D721Med (cell line): Measurements from ENCODE around the gene MUC5B.
"Not testable (repeated sequence)": the region's sequence is repeated elsewhere in the genome, so short reads cannot be mapped to it uniquely, and the experiment has no call there.

Experiments
- DNase-seq: peaks from one replicate; pipeline ENCODE4 v3.0.0; 2011; ENCODE audit warnings: low spot score; ENCODE audit not compliant: insufficient read length
- FAIRE-seq: peaks from 2 replicates; lab custom pipeline; 2011; peaks lifted over from hg19 to GRCh38; lab: Jason Lieb, UNC
- TF ChIP-seq, protein P1 (sequence below): IDR thresholded peaks from 2 replicates; pipeline ENCODE4 v1.5.1; 2012; ENCODE audit warnings: mild to moderate bottlenecking, control low read depth; ENCODE audit not compliant: insufficient read depth; ENCODE audit errors: missing control alignments

Gene MUC5B, protein sequence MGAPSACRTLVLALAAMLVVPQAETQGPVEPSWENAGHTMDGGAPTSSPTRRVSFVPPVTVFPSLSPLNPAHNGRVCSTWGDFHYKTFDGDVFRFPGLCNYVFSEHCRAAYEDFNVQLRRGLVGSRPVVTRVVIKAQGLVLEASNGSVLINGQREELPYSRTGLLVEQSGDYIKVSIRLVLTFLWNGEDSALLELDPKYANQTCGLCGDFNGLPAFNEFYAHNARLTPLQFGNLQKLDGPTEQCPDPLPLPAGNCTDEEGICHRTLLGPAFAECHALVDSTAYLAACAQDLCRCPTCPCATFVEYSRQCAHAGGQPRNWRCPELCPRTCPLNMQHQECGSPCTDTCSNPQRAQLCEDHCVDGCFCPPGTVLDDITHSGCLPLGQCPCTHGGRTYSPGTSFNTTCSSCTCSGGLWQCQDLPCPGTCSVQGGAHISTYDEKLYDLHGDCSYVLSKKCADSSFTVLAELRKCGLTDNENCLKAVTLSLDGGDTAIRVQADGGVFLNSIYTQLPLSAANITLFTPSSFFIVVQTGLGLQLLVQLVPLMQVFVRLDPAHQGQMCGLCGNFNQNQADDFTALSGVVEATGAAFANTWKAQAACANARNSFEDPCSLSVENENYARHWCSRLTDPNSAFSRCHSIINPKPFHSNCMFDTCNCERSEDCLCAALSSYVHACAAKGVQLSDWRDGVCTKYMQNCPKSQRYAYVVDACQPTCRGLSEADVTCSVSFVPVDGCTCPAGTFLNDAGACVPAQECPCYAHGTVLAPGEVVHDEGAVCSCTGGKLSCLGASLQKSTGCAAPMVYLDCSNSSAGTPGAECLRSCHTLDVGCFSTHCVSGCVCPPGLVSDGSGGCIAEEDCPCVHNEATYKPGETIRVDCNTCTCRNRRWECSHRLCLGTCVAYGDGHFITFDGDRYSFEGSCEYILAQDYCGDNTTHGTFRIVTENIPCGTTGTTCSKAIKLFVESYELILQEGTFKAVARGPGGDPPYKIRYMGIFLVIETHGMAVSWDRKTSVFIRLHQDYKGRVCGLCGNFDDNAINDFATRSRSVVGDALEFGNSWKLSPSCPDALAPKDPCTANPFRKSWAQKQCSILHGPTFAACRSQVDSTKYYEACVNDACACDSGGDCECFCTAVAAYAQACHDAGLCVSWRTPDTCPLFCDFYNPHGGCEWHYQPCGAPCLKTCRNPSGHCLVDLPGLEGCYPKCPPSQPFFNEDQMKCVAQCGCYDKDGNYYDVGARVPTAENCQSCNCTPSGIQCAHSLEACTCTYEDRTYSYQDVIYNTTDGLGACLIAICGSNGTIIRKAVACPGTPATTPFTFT (N-terminal part only)

DNA sequence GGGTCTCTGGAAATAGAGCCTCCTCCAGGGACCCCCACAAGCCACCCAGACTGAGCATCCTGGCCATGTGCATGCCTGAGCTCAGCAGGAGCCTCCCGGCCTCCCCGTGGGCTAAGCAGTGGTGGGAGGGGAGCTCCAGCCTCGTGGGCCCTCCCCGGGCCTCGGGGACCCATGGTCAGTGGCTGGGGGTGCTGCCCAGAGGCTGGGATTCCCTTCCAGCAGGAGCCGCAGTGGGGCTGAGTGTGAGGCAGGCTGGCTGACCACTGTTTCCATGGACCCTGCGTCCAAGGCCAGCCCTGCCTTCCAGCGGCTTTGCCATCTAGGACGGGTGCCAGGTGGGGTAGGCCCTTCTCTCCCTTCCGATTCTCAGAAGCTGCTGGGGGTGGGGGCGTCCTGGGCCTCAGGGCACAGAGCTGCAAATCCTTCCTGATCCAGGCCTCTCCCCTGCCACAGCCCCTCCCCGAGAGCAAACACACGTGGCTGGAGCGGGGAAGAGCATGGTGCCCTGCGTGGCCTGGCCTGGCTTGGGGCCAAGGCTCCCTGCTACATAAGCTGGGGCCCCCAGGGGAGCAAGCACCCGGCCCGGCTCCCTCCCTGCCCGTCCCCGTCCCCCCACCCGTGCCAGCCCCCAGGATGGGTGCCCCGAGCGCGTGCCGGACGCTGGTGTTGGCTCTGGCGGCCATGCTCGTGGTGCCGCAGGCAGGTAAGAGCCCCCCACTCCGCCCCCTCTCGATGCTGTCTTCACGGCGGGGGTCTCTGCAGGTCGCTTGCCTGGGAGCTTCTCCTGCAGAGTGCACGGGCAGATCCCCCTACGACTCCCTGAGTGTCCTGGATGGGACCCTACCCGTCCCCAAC lies at the start of gene MUC5B:
Gene MUC5B (plus strand): TSS at position 576 of the 855 bp plus-strand sequence. CDS start 58 bp downstream, at position 634.
- DNase-seq (no peak), FAIRE-seq (no peak)
- TF ChIP-seq, protein P1, sequence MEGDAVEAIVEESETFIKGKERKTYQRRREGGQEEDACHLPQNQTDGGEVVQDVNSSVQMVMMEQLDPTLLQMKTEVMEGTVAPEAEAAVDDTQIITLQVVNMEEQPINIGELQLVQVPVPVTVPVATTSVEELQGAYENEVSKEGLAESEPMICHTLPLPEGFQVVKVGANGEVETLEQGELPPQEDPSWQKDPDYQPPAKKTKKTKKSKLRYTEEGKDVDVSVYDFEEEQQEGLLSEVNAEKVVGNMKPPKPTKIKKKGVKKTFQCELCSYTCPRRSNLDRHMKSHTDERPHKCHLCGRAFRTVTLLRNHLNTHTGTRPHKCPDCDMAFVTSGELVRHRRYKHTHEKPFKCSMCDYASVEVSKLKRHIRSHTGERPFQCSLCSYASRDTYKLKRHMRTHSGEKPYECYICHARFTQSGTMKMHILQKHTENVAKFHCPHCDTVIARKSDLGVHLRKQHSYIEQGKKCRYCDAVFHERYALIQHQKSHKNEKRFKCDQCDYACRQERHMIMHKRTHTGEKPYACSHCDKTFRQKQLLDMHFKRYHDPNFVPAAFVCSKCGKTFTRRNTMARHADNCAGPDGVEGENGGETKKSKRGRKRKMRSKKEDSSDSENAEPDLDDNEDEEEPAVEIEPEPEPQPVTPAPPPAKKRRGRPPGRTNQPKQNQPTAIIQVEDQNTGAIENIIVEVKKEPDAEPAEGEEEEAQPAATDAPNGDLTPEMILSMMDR: no peak

DNA sequence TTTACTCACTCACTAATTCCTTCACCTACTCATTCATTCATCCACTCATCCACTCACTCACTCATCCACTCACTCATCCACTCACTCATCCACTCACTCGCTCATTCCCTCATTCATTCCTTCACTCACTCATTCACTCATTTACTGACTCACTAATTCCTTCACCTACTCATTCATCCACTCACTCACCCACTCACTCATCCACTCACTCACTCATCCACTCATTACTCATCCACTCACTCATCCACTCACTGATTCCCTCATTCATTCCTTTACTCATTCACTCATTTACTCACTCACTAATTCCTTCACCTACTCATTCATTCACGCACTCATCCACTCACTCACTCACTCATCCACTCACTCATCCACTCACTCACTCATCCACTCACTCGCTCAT lies 49.5 kb upstream of the MUC5B start:
- FAIRE-seq, DNase-seq: not testable (repeated sequence)

DNA sequence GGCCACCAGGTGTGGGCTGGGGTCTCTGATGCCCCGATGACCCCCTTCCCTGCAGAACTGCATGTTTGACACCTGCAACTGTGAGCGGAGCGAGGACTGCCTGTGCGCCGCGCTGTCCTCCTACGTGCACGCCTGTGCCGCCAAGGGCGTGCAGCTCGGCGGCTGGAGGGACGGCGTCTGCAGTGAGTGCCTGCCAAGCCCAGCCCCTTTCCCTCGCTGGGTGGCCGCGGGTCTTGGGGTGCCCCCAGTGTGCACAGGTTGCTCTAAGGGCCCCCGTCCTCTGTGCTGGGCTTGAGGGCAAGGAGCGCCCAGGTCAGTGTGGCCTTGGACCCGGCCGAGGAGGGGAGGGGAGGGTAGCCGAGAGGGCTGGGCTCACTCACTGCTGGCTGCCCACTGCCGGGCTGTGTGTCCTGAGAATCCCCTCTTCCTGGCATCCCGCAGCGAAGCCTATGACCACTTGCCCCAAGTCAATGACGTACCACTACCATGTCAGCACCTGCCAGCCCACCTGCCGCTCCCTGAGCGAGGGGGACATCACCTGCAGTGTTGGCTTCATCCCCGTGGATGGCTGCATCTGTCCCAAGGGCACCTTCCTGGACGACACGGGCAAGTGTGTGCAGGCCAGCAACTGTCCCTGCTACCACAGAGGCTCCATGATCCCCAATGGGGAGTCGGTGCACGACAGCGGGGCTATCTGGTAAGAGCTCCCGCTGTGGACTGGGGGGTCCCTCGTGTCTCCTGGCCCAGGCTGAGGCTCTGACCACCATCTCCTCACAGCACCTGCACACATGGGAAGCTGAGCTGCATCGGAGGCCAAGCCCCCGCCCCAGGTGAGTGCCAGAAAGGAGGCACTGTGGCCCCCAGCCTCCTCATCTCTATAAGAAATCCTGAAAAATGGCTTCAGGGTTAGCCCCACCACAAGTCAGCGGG lies 48.2 kb upstream of the MUC5B start:
- DNase-seq: no peak
- TF ChIP-seq, protein P1: no peak
- no peak for FAIRE-seq

DNA sequence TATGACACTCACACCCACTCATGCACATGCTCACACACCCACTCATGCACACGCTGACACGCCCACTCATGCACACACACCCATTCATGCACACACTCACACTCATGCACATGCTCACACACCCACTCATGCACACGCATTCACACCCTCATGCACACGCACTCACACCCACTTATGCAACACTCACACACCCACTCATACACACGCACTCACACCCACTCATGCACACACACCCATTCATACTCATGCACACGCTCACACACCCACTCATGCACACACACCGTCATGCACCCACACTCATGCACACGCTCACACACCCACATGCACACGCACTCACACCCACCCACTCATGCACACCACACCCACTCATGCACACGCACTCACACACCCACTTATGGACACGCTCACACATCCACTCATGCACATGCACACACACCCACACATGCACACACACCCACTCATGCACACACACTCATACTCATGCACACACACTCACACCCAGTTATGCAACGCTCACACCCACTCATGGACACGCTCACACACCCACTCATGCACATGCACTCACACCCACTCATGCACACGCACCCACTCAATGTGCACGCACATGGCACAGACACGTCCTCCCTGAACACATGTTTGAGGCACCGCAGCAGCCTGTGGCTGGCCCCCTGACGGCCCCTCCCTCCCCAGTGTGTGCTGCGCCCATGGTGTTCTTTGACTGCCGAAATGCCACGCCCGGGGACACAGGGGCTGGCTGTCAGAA lies 47.2 kb upstream of the MUC5B start:
- DNase-seq (no peak), FAIRE-seq (no peak)
- TF ChIP-seq, protein P1: no peak

DNA sequence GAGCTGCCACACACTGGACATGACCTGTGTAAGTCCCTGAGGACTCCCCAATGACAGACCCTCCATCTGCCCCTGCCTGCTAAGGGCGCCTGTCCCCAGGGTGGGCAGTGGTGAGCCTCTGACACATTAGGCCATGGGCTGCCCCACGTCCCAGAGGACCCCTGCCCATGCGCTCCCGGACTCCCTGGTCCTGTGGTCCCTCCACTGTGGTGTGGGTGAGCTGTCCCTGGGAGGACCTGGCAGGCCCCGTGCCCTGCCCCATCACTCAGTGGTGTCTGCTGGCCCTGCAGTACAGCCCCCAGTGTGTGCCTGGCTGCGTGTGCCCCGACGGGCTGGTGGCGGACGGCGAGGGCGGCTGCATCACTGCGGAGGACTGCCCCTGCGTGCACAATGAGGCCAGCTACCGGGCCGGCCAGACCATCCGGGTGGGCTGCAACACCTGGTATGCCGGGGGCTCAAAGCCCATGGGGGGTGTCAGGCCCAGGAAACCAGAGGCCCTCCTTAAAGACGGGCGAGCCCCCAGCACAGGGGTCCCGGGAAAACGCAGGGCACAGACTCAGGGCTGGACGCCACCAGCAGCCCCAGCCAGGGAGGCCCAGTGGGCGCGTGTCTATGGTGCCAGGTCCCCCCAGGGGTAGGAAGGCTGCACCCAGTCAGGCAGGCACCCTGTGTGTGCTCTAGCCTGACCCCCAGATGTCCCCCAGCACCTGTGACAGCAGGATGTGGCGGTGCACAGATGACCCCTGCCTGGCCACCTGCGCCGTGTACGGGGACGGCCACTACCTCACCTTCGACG lies 46.4 kb upstream of the MUC5B start:
- DNase-seq (no peak), FAIRE-seq (no peak)
- TF ChIP-seq, protein P1: no peak
